ENCODE measurements around the gene SORBS1. TPM values are rescaled to one million over a fixed set of nuclear protein-coding genes. Genes with fewer than 3 reads are reported as not detected.

Gene SORBS1
- total and polyA plus RNA-seq, 2 of the 13 experiments (the other 11 are each of a cell fraction or from before 2014, with no cell fraction given) = 16.8 to 39.8 TPM

- TF ChIP-seq ATF5 (CRISPR knock-in tag; IDR thresholded peaks at IDR 0.05; ENCODE audit: low read depth) (no peak), POGK (CRISPR knock-in tag; conservative IDR thresholded peaks at IDR 0.05) (peak; percentile 62), ZNF639 (CRISPR knock-in tag; conservative IDR thresholded peaks at IDR 0.05) (no peak), ZNF724P (CRISPR knock-in tag; IDR thresholded peaks at IDR 0.05; ENCODE audit: borderline replicate concordance) (peak; percentile 48; the same call in 1 of the 2 replicates), ZNF44 (CRISPR knock-in tag; IDR thresholded peaks at IDR 0.05) (no peak), DNMT3B (CRISPR knock-in tag; conservative IDR thresholded peaks at IDR 0.05) (no peak), ZNF24 (IDR thresholded peaks at IDR 0.05) (no peak), ARID2 (CRISPR knock-in tag; IDR thresholded peaks at IDR 0.05; ENCODE audit: borderline replicate concordance) (no peak), PITX1 (CRISPR knock-in tag; IDR thresholded peaks at IDR 0.05) (no peak), KAT2B (IDR thresholded peaks at IDR 0.05; ENCODE audit: borderline replicate concordance, low read depth, low read length) (no peak), DRAP1 (CRISPR knock-in tag; IDR thresholded peaks at IDR 0.05) (no peak), KDM2A (CRISPR knock-in tag; IDR thresholded peaks at IDR 0.05; ENCODE audit: borderline replicate concordance, low read depth) (peak; percentile 61; the same call in 1 of the 2 replicates), PHF5A (CRISPR knock-in tag; IDR thresholded peaks at IDR 0.05; ENCODE audit: low read depth, unreplicated experiment) (peak; percentile 35), TP53 (CRISPR knock-in tag; conservative IDR thresholded peaks at IDR 0.05) (no peak), E2F5 (CRISPR knock-in tag; conservative IDR thresholded peaks at IDR 0.05) (no peak), PAF1 (CRISPR knock-in tag; IDR thresholded peaks at IDR 0.05) (no peak), ZFP62 (CRISPR knock-in tag; IDR thresholded peaks at IDR 0.05) (no peak), ZNF839 (CRISPR knock-in tag; IDR thresholded peaks at IDR 0.05; ENCODE audit: borderline replicate concordance) (no peak), KDM5B (CRISPR knock-in tag; IDR thresholded peaks at IDR 0.05; ENCODE audit: borderline replicate concordance) (peak; percentile 34; the same call in 1 of the 2 replicates), SMYD3 (CRISPR knock-in tag; IDR thresholded peaks at IDR 0.05) (no peak)
Observed at GRCh38 chr10:95290461-95291364, 270.5 kb downstream of the SORBS1 start, which contains the start of gene PDLIM1 (continued).
